Endothelial cell of umbilical vein (primary cell): Measurements from ENCODE around the gene E2F4. TPM values are rescaled to one million over a fixed set of nuclear protein-coding genes. Genes with fewer than 3 reads are reported as not detected.

Experiments used
- BruUV-seq: library from RNA; stranded (reverse); fragments of 400-500 nt; replicated peaks from 2 replicates; lab custom pipeline; 2021; lab: Mats Ljungman, UMichigan
- CTCF ChIA-PET: fragments of 300-600, 350-600 bp; sonication (Branson Sonifier 250); formaldehyde crosslinking; loops from one replicate; lab custom pipeline; 2021; ENCODE audit warnings: antibody characterized with exemption, inconsistent platforms; lab: Charles Lee
- POLR2A ChIA-PET: fragments of 300-600, 350-600 bp; sonication (Branson Sonifier 250); formaldehyde crosslinking; loops from one replicate; lab custom pipeline; 2021; ENCODE audit warnings: antibody characterized with exemption, inconsistent platforms; lab: Charles Lee
- DNase-seq: peaks from one replicate; pipeline ENCODE4 v3.0.0-alpha.2; 2011; ENCODE audit warnings: low read depth, low spot score
- FAIRE-seq: peaks from 2 replicates; lab custom pipeline; 2011; peaks lifted over from hg19 to GRCh38; lab: Jason Lieb, UNC
- H2AFZ ChIP-seq: 2 replicates; pipeline ENCODE4 v1.6.0; 2012; ENCODE audit warnings: low read depth, low read length, control low read depth, inconsistent platforms
- H3K27ac ChIP-seq: 2 replicates; pipeline ENCODE4 v1.5.1; 2011; ENCODE audit warnings: low read depth, mild to moderate bottlenecking, control low read depth, low read length, moderate library complexity; ENCODE audit not compliant: insufficient read depth
- H3K27me3 ChIP-seq, 2 experiments: 2 replicates each; pipeline versions ENCODE4 v1.6.0 to v1.6.1; 2011; ENCODE audit warnings: low read length in 2 of 2, mixed read lengths in 1 of 2; ENCODE audit not compliant: control insufficient read depth in 2 of 2, insufficient read depth in 2 of 2
- H3K36me3 ChIP-seq, 2 experiments: 2 replicates in 1 of 2; 3 replicates in 1 of 2; pipeline ENCODE4 v1.5.1; 2011; ENCODE audit warnings: low read length in 2 of 2, mild to moderate bottlenecking in 1 of 2, moderate library complexity in 1 of 2; ENCODE audit not compliant: control insufficient read depth in 2 of 2, insufficient read depth in 2 of 2; ENCODE audit errors: extremely low read depth in 1 of 2
- H3K4me1 ChIP-seq: 3 replicates; pipeline ENCODE4 v1.5.1; 2011; ENCODE audit warnings: mild to moderate bottlenecking, low read length; ENCODE audit not compliant: control insufficient read depth, insufficient read depth; ENCODE audit errors: extremely low read depth
- H3K4me2 ChIP-seq: 2 replicates; pipeline ENCODE4 v1.6.1; 2011; ENCODE audit warnings: low read length, control low read depth, mixed read lengths; ENCODE audit not compliant: insufficient read depth
- H3K4me3 ChIP-seq, 3 experiments: fragments of 200-600 bp in 1 of 3; sonication (generic), shearing (Covaris generic) in 1 of 3; replicated peaks in 1 of 3; 2 replicates each; pipeline ENCODE4 v1.5.1; 2011 to 2016; ENCODE audit warnings: control low read depth in 3 of 3, low read length in 3 of 3, mild to moderate bottlenecking in 2 of 3, inconsistent platforms in 1 of 3, low read depth in 1 of 3, moderate library complexity in 1 of 3; ENCODE audit not compliant: insufficient read depth in 1 of 3
- H3K79me2 ChIP-seq: 2 replicates; pipeline ENCODE4 v1.6.0; 2012; ENCODE audit warnings: low read length, inconsistent platforms; ENCODE audit not compliant: control insufficient read depth, insufficient read depth
- H3K9ac ChIP-seq: replicated peaks from 2 replicates; pipeline ENCODE3; 2011; ENCODE audit warnings: low read length, control low read depth; ENCODE audit not compliant: insufficient read depth; ENCODE audit errors: extremely low read depth
- H3K9me1 ChIP-seq: replicated peaks from 3 replicates; pipeline ENCODE4 v1.6.0; 2011; ENCODE audit warnings: mild to moderate bottlenecking, low read length; ENCODE audit not compliant: control insufficient read depth, insufficient read depth; ENCODE audit errors: extremely low read depth
- H3K9me3 ChIP-seq: replicated peaks from 2 replicates; pipeline ENCODE4 v1.5.1; 2012; ENCODE audit warnings: low read length, inconsistent platforms; ENCODE audit not compliant: control insufficient read depth, insufficient read depth
- H4K20me1 ChIP-seq: replicated peaks from 2 replicates; pipeline ENCODE3; 2011; ENCODE audit warnings: mild to moderate bottlenecking, low read length; ENCODE audit not compliant: control insufficient read depth, insufficient read depth; ENCODE audit errors: extremely low read depth
- CTCF ChIP-seq, 2 donors: IDR thresholded peaks; 1 replicate in 1 of 2; 2 replicates in 1 of 2; pipeline ENCODE4 v1.5.1; 2011; ENCODE audit warnings: low read length in 2 of 2, mild to moderate bottlenecking in 2 of 2, moderate library complexity in 2 of 2, control low read depth in 1 of 2, inconsistent platforms in 1 of 2, low read depth in 1 of 2; ENCODE audit not compliant: insufficient read depth in 1 of 2; ENCODE audit errors: extremely low read depth in 1 of 2
- EZH2 ChIP-seq: IDR thresholded peaks from 2 replicates; pipeline ENCODE4 v1.6.1; 2012; ENCODE audit warnings: borderline replicate concordance, low read depth, mild to moderate bottlenecking, moderate library complexity, low read length, inconsistent platforms; ENCODE audit not compliant: severe bottlenecking
- FOS ChIP-seq: IDR thresholded peaks from 2 replicates; pipeline ENCODE4 v1.6.1; 2011; ENCODE audit warnings: mild to moderate bottlenecking, low read length, moderate library complexity, borderline replicate concordance; ENCODE audit not compliant: insufficient read depth
- GATA2 ChIP-seq: IDR thresholded peaks from 2 replicates; pipeline ENCODE4 v1.7.0; 2011; ENCODE audit warnings: low read depth, mild to moderate bottlenecking, moderate library complexity, mixed read lengths, low read length; ENCODE audit not compliant: insufficient read length, insufficient read depth
- JUN ChIP-seq: IDR thresholded peaks from 2 replicates; pipeline ENCODE4 v1.6.1; 2011; ENCODE audit warnings: borderline replicate concordance, low read depth; ENCODE audit not compliant: insufficient read length, insufficient read depth
- MAX ChIP-seq: IDR thresholded peaks from 2 replicates; pipeline ENCODE4 v1.6.1; 2011; ENCODE audit not compliant: insufficient read depth, insufficient read length
- MYC ChIP-seq: IDR thresholded peaks from one replicate; pipeline ENCODE4 v1.6.1; 2011; ENCODE audit warnings: mild to moderate bottlenecking, low read depth, low read length
- POLR2A ChIP-seq: IDR thresholded peaks from 2 replicates; pipeline ENCODE4 v1.6.1; 2012; ENCODE audit warnings: low read depth, mild to moderate bottlenecking, control low read depth, low read length
- POLR2AphosphoS5 ChIP-seq: IDR thresholded peaks from 2 replicates; pipeline ENCODE4 v1.6.1; 2012; ENCODE audit warnings: low read depth, mild to moderate bottlenecking, control low read depth, low read length, moderate library complexity; ENCODE audit not compliant: insufficient read depth
- dilution Hi-C: fragments of 300-500 bp; cut with MboI; formaldehyde crosslinking; loops from one replicate; pipeline ENCODE4 v1.15.0; 2019; ENCODE audit warnings: low sequenced_read_pairs; ENCODE audit not compliant: extremely low pct_ligation_motif_present
- intact Hi-C: fragments of 100-400 bp; cut with micrococcal nuclease; formaldehyde crosslinking; loops from one replicate; pipeline ENCODE4 v1.10.0; 2022
- polyA plus RNA-seq, 4 experiments: library from polyadenylated mRNA; depleted of rRNA in 3 of 4; stranded (reverse) in 3 of 4; unstranded in 1 of 4; fragments of >200 nt; gene quantifications; 2 replicates each; pipeline versions ENCODE4 v1.2.1 to v1.2.3, GENCODE V29; 2011 to 2012; ENCODE audit warnings: missing spikeins in 1 of 4
- total RNA-seq: library from RNA; stranded (reverse); gene quantifications from 2 replicates; pipeline ENCODE4 v1.2.3, GENCODE V29; 2021

E2F4 gene
- total and polyA plus RNA-seq, 2 donors (not counting 3 experiments of a cell fraction or from before 2014, with no cell fraction given), result 112 to 168 TPM

- Histone ChIP-seq H3K79me2 (no peaks in the 10 kb centered on the region), H3K9me1 (no peaks in the 10 kb centered on the region), H3K9me3 (no peaks in the 10 kb centered on the region), H2AFZ (peak overlapping the region; percentile 69), H3K36me3 (no peaks in the 10 kb centered on the region), H3K4me3 (no peak overlapping the region), H3K27me3 (no peaks in the 10 kb centered on the region), H3K27ac (peak overlapping the region; percentile 30), H4K20me1 (no peaks in the 10 kb centered on the region), H3K4me1 (peaks cover 22% of the 10 kb centered on the region), H3K9ac (no peak overlapping the region), H3K4me2 (peak overlapping the region; percentile 1)
- CTCF ChIA-PET, result interaction anchor here (0.5 to 1.8 kb wide), 8 partner anchors 10 to 177 kb away, joined by 3 to 9 read pairs (median 3); partner anchors contain the start of genes ELMO3 and TMEM208
- FAIRE-seq (peak; percentile 93), DNase-seq (peak; percentile 66)
- TF ChIP-seq EZH2, result no peak
- no peak for TF ChIP-seq FOS
- TF ChIP-seq POLR2AphosphoS5, result peak; percentile 41
- TF ChIP-seq GATA2, result peak; percentile 29
- TF ChIP-seq JUN, result no peak
- no peak for TF ChIP-seq CTCF (IDR thresholded peaks at IDR 0.05; ENCODE audit: extremely low read depth in 1 of 2, insufficient read depth in 1 of 2, low read depth in 1 of 2, low read length in 2 of 2)
- no peak for TF ChIP-seq MYC
- no peak for TF ChIP-seq MAX
- peak; percentile 26 for TF ChIP-seq POLR2A
- intact Hi-C loops, result loop anchor here (1.0 to 2.0 kb wide), 2 partner anchors 10 to 18 kb away; partner anchors contain the start of genes ELMO3 and TMEM208
- POLR2A ChIA-PET, result interaction anchor here (0.8 to 1.8 kb wide), 3 partner anchors 10 to 30 kb away, joined by 3 to 8 read pairs (median 6); partner anchors contain the start of genes FHOD1 and TMEM208
- dilution Hi-C loops, result no loop called here
- no TSS peak for BruUV-seq
Measured at GRCh38 chr16:67216612-67217490, 24.9 kb downstream of the E2F4 start.
